K562 (cell line): ENCODE data around the gene WDR86. TPM values are rescaled to one million over a fixed set of nuclear protein-coding genes. Genes with fewer than 3 reads are reported as not detected.

Experiments
- ATAC-seq: fragments of 200-7000 bp; cut with Tn5 transposase; 3 replicates; pipeline ENCODE4 v1.9.1; 2020; ENCODE audit warnings: moderate library complexity
- BruUV-seq: library from RNA; stranded (reverse); fragments of 400-500 nt; replicated peaks from 2 replicates; lab custom pipeline; 2021; lab: Mats Ljungman, UMichigan
- CTCF ChIA-PET: fragments of 300-600 bp; formaldehyde crosslinking; extraction: SDS; loops from one replicate; lab custom pipeline; 2021; ENCODE audit warnings: low intra/inter-chr PET ratio; lab: Yijun Ruan, JAX
- POLR2A ChIA-PET: fragments of 300-600, 350-650 bp; sonication (Branson Sonifier 250); formaldehyde crosslinking; extraction: SDS; loops from one replicate; lab custom pipeline; 2021; ENCODE audit warnings: antibody characterized with exemption, inconsistent platforms; lab: Yijun Ruan, JAX
- DNase-seq, 4 experiments: peaks; one replicate each; pipeline versions ENCODE4 v3.0.0 to v3.0.0-alpha.2; 2011 to 2018; ENCODE audit warnings: low spot score in 3 of 4, mixed read lengths in 3 of 4; ENCODE audit errors: extremely low read depth in 1 of 4
- FAIRE-seq: peaks from 2 replicates; lab custom pipeline; 2011; peaks lifted over from hg19 to GRCh38; lab: Jason Lieb, UNC
- H2AFZ ChIP-seq: 2 replicates; pipeline ENCODE4 v1.6.0; 2011; ENCODE audit warnings: low read depth, low read length, control low read depth, inconsistent platforms
- H3K27ac ChIP-seq: fragments of 200-600 bp; 3 replicates; pipeline ENCODE4 v1.8.0; 2011; ENCODE audit warnings: low read depth, mild to moderate bottlenecking, control low read depth, inconsistent platforms, low read length, moderate library complexity, mixed read lengths; ENCODE audit errors: extremely low read depth
- H3K27me3 ChIP-seq, 2 experiments: fragments of 300-600 bp in 1 of 2; 2 replicates in 1 of 2; 3 replicates in 1 of 2; pipeline versions ENCODE4 v1.6.0 to v1.8.0; 2011; ENCODE audit warnings: inconsistent platforms in 2 of 2, low read length in 2 of 2, mild to moderate bottlenecking in 1 of 2, mixed read lengths in 1 of 2, moderate library complexity in 1 of 2; ENCODE audit not compliant: control insufficient read depth in 2 of 2, insufficient read depth in 2 of 2
- H3K36me3 ChIP-seq: fragments of 300-600 bp; 3 replicates; pipeline ENCODE4 v1.8.0; 2011; ENCODE audit warnings: mild to moderate bottlenecking, low read length, inconsistent platforms; ENCODE audit not compliant: control insufficient read depth, insufficient read depth
- H3K4me1 ChIP-seq, 2 experiments: fragments of 200-600 bp in 1 of 2; replicated peaks in 1 of 2; 2 replicates in 1 of 2; 3 replicates in 1 of 2; pipeline versions ENCODE4 v1.5.1 to v1.8.0; 2011; ENCODE audit warnings: inconsistent platforms in 2 of 2, low read length in 2 of 2, mild to moderate bottlenecking in 1 of 2, mixed read lengths in 1 of 2, moderate library complexity in 1 of 2; ENCODE audit not compliant: control insufficient read depth in 2 of 2, insufficient read depth in 2 of 2
- H3K4me2 ChIP-seq: 2 replicates; pipeline ENCODE4 v1.6.1; 2011; ENCODE audit warnings: low read length, control low read depth, inconsistent platforms, mixed read lengths; ENCODE audit not compliant: insufficient read depth
- H3K4me3 ChIP-seq: fragments of 200-600 bp; sonication (generic), shearing (Covaris generic); 2 replicates; pipeline ENCODE4 v1.5.1; 2016; ENCODE audit warnings: control low read depth, inconsistent platforms
- H3K79me2 ChIP-seq: fragments of 200-600 bp; 3 replicates; pipeline ENCODE4 v1.8.0; 2011; ENCODE audit warnings: low read length, inconsistent platforms; ENCODE audit not compliant: control insufficient read depth, insufficient read depth
- H3K9ac ChIP-seq, 2 experiments: 2 replicates each; pipeline versions ENCODE4 v1.6.0 to v1.6.1; 2011; ENCODE audit warnings: low read depth in 2 of 2, low read length in 2 of 2, control low read depth in 1 of 2, inconsistent platforms in 1 of 2, mild to moderate bottlenecking in 1 of 2, mixed read lengths in 1 of 2; ENCODE audit not compliant: insufficient read depth in 1 of 2
- H3K9me1 ChIP-seq: one replicate; pipeline ENCODE4 v1.6.0; 2011; ENCODE audit warnings: inconsistent platforms, mild to moderate bottlenecking, low read length, moderate library complexity; ENCODE audit not compliant: control insufficient read depth, insufficient read depth
- H3K9me3 ChIP-seq: replicated peaks from 2 replicates; pipeline ENCODE4 v1.5.1; 2011; ENCODE audit warnings: low read depth, low read length, inconsistent platforms; ENCODE audit not compliant: control insufficient read depth, insufficient read depth
- H4K20me1 ChIP-seq: replicated peaks from 2 replicates; pipeline ENCODE4 v1.6.1; 2011; ENCODE audit warnings: low read length, inconsistent platforms, mixed read lengths; ENCODE audit not compliant: control insufficient read depth, insufficient read depth
- MAZ ChIP-seq, 2 experiments: fragments of 450-650 bp in 1 of 2; sonication (generic) in 1 of 2; formaldehyde crosslinking; IDR thresholded peaks in 1 of 2; conservative IDR thresholded peaks in 1 of 2; 2 replicates each; pipeline versions ENCODE4 v1.4.0 to v1.5.0; 2020; ENCODE audit warnings: mild to moderate bottlenecking in 1 of 2, missing genetic modification reagents in 1 of 2
- PKNOX1 ChIP-seq: fragments of 450-650 bp; IDR thresholded peaks from 2 replicates; pipeline ENCODE4 v1.6.1; 2016
- PML ChIP-seq: IDR thresholded peaks from 2 replicates; pipeline ENCODE4 v1.6.1; 2012; ENCODE audit warnings: low read length, inconsistent platforms
- WGBS: fragments of 100-300 bp; shearing (Covaris generic); methylation state at CpG from one replicate; pipeline ENCODE4 v1.1.6; 2016; ENCODE audit warnings: low coverage, mixed read lengths; ENCODE audit not compliant: insufficient coverage; ENCODE audit errors: missing lambda C conversion rate; 5-methylcytosine and 5-hydroxymethylcytosine counted together
- in situ Hi-C: fragments of 300-500 bp; cut with MboI; formaldehyde crosslinking; loops from 4 replicates; pipeline ENCODE4 v1.15.0; 2018; ENCODE audit warnings: inconsistent platforms, mixed read lengths
- intact Hi-C: fragments of 100-400 bp; cut with micrococcal nuclease; formaldehyde crosslinking; loops from 2 replicates; pipeline ENCODE4 v1.14.2; 2022
- polyA plus RNA-seq, 8 experiments: library from polyadenylated mRNA; depleted of rRNA in 4 of 8; stranded (reverse) in 5 of 8; unstranded in 3 of 8; fragments of >200 nt; fragmentation: Nextera tagmentation in 2 of 8; fragmentation: Illumina TruSeq in 1 of 8; extraction: Ambion mirVana in 2 of 8; extraction: Trizol in 1 of 8; gene quantifications; 2 replicates each; pipeline versions ENCODE4 v1.2.1 to v1.2.3, GENCODE V29; 2011 to 2014; ENCODE audit warnings: inconsistent platforms in 1 of 8, missing spikeins in 1 of 8
- total RNA-seq, 7 experiments: library from RNA; depleted of rRNA in 6 of 7; stranded (reverse); fragments of >200 nt in 6 of 7; fragmentation: Illumina TruSeq in 2 of 7; extraction: Trizol in 2 of 7; gene quantifications; 2 replicates each; pipeline versions ENCODE4 v1.2.1 to v1.2.3, GENCODE V29; 2011 to 2021; ENCODE audit warnings: low replicate concordance in 1 of 7

Gene WDR86
- total and polyA plus RNA-seq, 9 of the 15 experiments (the other 6 are each of a cell fraction or from before 2014, with no cell fraction given), result 0.24 TPM; not detected in 8

DNA sequence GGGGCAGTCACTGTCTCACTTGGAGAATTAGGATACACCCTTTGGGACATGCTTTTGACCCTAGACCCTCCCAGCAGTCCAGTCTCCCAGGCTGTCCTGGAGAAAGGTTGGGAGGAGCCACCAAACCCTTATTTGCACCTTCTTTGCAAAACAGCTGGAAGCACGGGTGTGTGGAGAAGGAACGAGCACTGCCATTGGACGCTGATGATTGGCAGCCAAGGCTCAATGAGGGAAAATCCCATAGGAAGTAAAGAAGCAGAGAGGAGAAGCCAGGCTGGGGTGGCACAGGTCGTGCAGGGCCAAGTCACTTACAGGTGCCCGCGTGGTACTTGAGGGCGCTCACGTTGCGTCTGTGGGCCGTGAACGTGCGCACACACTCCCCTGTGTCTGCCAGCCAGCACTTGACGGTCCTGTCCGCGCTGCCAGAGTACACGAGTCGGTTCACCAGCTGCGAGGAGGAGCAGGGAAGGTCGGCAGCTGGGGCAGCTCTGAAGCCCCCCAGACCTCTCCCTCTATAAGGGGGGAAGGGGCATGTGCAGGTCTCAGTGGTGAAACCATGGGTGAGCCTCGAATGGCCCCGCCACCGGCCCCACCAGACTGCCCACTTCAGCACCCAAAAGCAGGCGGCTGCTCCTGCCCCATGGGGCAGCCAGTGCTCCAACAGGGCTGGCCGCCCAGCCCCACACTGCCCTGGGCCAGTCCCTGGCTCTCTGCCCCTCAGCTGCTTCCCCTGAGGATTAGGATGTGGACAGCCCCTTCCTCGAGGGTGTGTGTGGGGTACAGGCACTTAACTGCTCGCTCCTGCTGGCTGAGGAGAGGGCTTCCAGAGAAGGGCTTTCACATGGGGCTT, 24.8 kb downstream of the WDR86 start:
- intact Hi-C loops, result no loop called here
- peaks cover 15 to 75% of the 10 kb centered on the region in 2 experiments; a peak in 4 of 5 replicates for H3K27me3 ChIP-seq
- no TSS peak for BruUV-seq
- no peak overlapping the region for H3K27ac ChIP-seq
- 35% methylated on average over 26 of the region's 26 CpGs for WGBS
- no peak for TF ChIP-seq PML
- no peak for TF ChIP-seq MAZ (CRISPR knock-in tag; conservative IDR thresholded peaks at IDR 0.05 in 1 of 2, IDR thresholded peaks at IDR 0.05 in 1 of 2)
- peak; percentile 24; the same call in 1 of the 2 replicates for TF ChIP-seq PKNOX1
- FAIRE-seq (no peak), DNase-seq (no peak), ATAC-seq (no peak; the same call in 1 of the 3 replicates)
- H2AFZ ChIP-seq, result no peak overlapping the region
- CTCF ChIA-PET, result no interaction called here
- no peak overlapping the region for H3K4me2 ChIP-seq
- H3K36me3 ChIP-seq, result no peaks in the 10 kb centered on the region
- H3K9ac ChIP-seq, result peak overlapping the region in 1 of 2 experiments; percentile 78; a peak in 2 of 4 replicates
- no peaks in the 10 kb centered on the region for H3K9me3 ChIP-seq
- no peaks in the 10 kb centered on the region for H3K79me2 ChIP-seq
- H3K4me1 ChIP-seq, result peaks cover 0 to 59% of the 10 kb centered on the region in 2 experiments; a peak in 1 of 5 replicates
- H3K4me3 ChIP-seq, result no peak overlapping the region
- H4K20me1 ChIP-seq, result no peaks in the 10 kb centered on the region
- in situ Hi-C loops, result no loop called here
- H3K9me1 ChIP-seq, result no peaks in the 10 kb centered on the region
- POLR2A ChIA-PET, result interaction anchor here (2.0 kb wide), 1 partner anchor 8 kb away, joined by 7 read pairs; no protein-coding TSS in a partner anchor
